HFF-Myc (cell line): ENCODE results near the gene URB1.
"Not testable (repeated sequence)": the region's sequence is repeated elsewhere in the genome, so short reads cannot be mapped to it uniquely, and the experiment has no call there.

Experiments
- DNase-seq: peaks from one replicate; pipeline ENCODE4 v3.0.0-alpha.2; 2011; ENCODE audit warnings: low read depth; ENCODE audit errors: extremely low read depth
- H3K4me3 ChIP-seq: replicated peaks from 2 replicates; pipeline ENCODE4 v1.5.1; 2011; ENCODE audit warnings: low read depth, mild to moderate bottlenecking, control low read depth, low read length
- CTCF ChIP-seq: IDR thresholded peaks from 2 replicates; pipeline ENCODE4 v1.5.1; 2012; ENCODE audit warnings: mild to moderate bottlenecking, low read depth, low read length, control low read depth; ENCODE audit errors: missing control alignments

URB1 gene

DNA sequence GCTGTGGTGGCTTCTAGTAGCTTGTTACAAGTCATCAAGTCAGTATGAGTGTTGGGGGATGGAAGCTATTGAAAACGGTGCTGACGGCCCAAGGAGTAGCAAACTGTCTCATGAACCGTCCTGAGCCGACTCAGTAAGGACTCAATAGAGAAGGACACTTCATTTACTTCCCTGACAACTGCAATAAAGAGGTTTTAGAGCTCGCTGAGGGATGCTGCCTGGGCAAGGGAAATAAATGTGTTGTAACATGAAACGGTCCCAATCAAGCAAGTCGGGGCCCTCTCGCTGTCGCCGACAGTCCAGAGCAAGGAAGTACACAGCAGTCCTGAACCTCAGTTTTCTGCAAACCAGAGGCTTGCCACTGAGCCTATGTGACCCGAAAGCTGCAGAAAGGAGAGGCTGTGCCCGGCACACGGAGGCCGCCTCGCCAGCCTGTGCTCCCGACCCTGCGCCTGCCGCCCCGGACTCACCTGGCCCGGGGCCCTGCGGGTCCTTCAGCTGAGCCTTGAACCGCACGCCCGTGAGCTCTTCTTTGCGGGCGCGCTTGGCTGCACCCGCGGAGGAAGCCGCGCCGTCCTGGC lies 423 bp downstream of the URB1 start:
- peak overlapping the region; percentile 93 for H3K4me3 ChIP-seq
- DNase-seq: no peak
- TF ChIP-seq CTCF: no peak

DNA sequence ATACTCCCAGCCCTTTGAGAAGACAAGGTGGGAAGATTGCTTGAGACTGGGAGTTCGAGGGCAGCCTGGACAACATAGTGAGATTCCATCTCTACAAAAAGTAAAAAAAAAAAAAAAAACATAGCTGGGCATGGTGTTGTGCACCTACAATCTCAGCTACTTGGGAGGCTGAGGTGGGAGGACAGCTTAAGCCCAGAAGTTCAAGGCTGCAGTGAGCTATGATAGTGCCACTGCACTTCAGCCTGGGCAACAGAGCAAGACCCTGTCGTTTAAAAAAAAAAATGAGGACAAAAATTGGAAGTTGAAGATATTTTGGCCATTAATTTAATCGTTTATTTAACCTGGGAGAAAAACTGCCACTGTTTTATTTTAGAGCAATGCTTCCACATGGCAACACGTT lies 1.1 kb downstream of the URB1 start:
- peak overlapping the region; percentile 93 for H3K4me3 ChIP-seq
- no peak for TF ChIP-seq CTCF
- no peak for DNase-seq

DNA sequence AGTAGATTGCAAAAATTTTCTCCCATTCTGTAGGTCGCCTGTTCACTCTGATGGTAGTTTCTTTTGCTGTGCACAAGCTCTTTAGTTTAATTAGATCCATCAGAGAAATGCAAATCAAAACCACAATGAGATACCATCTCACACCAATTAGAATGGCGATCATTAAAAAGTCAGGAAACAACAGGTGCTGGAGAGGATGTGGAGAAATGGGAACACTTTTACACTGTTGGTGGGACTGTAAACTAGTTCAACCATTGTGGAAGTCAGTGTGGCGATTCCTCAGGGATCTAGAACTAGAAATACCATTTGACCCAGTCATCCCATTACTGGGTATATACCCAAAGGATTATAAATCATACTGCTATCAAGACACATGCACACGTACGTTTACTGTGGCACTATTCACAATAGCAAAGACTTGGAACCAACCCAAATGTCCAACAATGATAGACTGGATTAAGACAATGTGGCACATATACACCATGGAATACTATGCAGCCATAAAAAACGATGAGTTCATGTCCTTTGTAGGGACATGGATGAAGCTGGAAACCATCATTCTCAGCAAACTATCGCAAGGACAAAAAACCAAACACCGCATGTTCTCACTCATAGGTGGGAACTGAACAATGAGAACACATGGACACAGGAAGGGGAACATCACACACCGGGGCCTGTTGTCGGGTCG lies 2.1 kb downstream of the URB1 start:
- DNase-seq: not testable (repeated sequence)

DNA sequence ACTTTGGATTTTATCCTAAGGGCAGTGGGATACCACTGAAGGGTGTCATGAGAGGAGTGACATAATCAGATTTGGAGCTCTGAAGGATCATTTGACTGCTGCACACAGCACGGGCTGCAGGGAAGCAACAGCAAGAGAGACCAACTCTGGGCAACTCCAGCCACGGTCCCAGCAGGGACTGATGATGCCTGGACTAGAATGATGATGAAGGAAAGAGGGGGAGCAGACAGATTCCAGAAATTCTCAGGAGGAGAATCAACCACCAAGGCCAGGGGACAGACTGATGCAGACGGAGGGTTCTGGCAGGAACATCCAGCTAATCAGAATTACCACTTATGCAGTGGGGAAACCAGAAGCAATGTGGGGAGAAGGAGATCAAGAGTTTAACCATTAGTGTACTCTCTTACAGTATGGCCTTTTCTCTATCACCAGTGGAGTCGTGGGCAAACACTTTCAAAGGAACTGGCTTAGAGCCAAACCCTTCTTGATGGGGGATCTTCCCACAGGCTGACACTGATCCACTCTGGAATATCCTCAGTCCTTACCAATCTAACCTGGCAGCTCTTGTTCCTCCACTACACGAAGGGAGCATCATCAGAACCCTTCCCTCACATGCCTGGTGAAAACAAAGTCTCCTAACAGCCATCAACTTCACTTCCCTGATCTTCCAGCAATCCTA lies 3.3 kb downstream of the URB1 start:
- H3K4me3 ChIP-seq: 0 out of 2 replicates have a peak overlapping the region, but pooled peaks have one; percentile 8
- DNase-seq: no peak
- no peak for TF ChIP-seq CTCF

More for the DNA sequence above, 2.1 kb downstream of the URB1 start:
- H3K4me3 ChIP-seq: not testable (repeated sequence)

DNA sequence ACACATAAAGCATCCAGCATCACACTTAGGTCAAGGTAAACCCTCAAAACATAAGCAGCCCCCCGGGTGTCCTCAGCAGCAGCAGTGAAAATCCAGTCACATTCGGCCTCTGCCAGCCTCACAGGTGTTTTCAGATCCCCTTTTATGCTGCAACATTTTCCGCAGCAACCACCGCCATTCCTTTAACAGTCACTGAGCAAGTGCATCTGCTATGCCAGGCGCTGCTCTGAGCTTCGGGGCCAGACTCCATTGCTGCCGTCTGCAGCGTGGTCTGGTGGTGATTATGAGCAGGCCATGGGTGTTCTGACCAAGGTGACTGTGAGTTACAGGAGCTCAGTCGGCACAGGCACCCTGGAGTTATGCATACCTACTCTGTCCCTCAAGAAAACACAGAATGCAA lies 4.5 kb downstream of the URB1 start:
- no peak for DNase-seq
- no peak overlapping the region for H3K4me3 ChIP-seq
- TF ChIP-seq CTCF: no peak

GRCh38 chr21:32387151-32387550 lies 5.7 kb downstream of the URB1 start:
- no peak overlapping the region for H3K4me3 ChIP-seq
- no peak for TF ChIP-seq CTCF
- no peak for DNase-seq

- no peak for DNase-seq
- no peak overlapping the region for H3K4me3 ChIP-seq
- no peak for TF ChIP-seq CTCF
Measured at GRCh38 chr21:32386195-32386870, 6.5 kb downstream of the URB1 start.
